Fibroblast of lung (primary cell): ENCODE measurements around the gene PGAM1. TPM values are rescaled to one million over a fixed set of nuclear protein-coding genes. Genes with fewer than 3 reads are reported as not detected.

Experiments
- DNase-seq, 2 donors: peaks; one replicate each; pipeline versions ENCODE4 v3.0.0 to v3.0.0-alpha.2; 2010; ENCODE audit warnings: low read depth in 2 of 2
- H2AFZ ChIP-seq: 2 replicates; pipeline ENCODE4 v1.5.1; 2012; ENCODE audit warnings: low read length, control low read depth, inconsistent platforms
- H3K27ac ChIP-seq: 2 replicates; pipeline ENCODE4 v1.5.1; 2011; ENCODE audit warnings: low read length, control low read depth; ENCODE audit not compliant: insufficient read depth
- H3K27me3 ChIP-seq: 2 replicates; pipeline ENCODE4 v1.5.1; 2011; ENCODE audit warnings: mild to moderate bottlenecking, low read length; ENCODE audit not compliant: control insufficient read depth, insufficient read depth
- H3K36me3 ChIP-seq: 2 replicates; pipeline ENCODE4 v1.5.1; 2011; ENCODE audit warnings: low read length; ENCODE audit not compliant: control insufficient read depth, insufficient read depth
- H3K4me1 ChIP-seq: 2 replicates; pipeline ENCODE4 v1.5.1; 2011; ENCODE audit warnings: low read length; ENCODE audit not compliant: control insufficient read depth, insufficient read depth; ENCODE audit errors: extremely low read depth
- H3K4me2 ChIP-seq: 2 replicates; pipeline ENCODE4 v1.5.1; 2011; ENCODE audit warnings: low read length, control low read depth; ENCODE audit not compliant: insufficient read depth; ENCODE audit errors: extremely low read depth
- H3K4me3 ChIP-seq, 4 experiments: fragments of 200-600 bp in 1 of 4; sonication (generic) in 1 of 4; replicated peaks in 1 of 4; 2 replicates each; pipeline ENCODE4 v1.5.1; 2011 to 2016; ENCODE audit warnings: low read length in 4 of 4, low read depth in 3 of 4, mild to moderate bottlenecking in 3 of 4, control low read depth in 2 of 4, inconsistent platforms in 1 of 4, mixed read lengths in 1 of 4; ENCODE audit not compliant: insufficient read depth in 1 of 4; ENCODE audit errors: control extremely low read depth in 1 of 4
- H3K79me2 ChIP-seq: 2 replicates; pipeline ENCODE4 v1.5.1; 2012; ENCODE audit warnings: mild to moderate bottlenecking, low read length, inconsistent platforms; ENCODE audit not compliant: control insufficient read depth, insufficient read depth
- H3K9ac ChIP-seq: 2 replicates; pipeline ENCODE4 v1.5.1; 2011; ENCODE audit warnings: mild to moderate bottlenecking, low read length, control low read depth; ENCODE audit not compliant: insufficient read depth
- H3K9me3 ChIP-seq: 2 replicates; pipeline ENCODE4 v1.5.1; 2012; ENCODE audit warnings: low read depth, low read length; ENCODE audit not compliant: control insufficient read depth, insufficient read depth
- H4K20me1 ChIP-seq: 2 replicates; pipeline ENCODE4 v1.5.1; 2011; ENCODE audit warnings: low read length; ENCODE audit not compliant: control insufficient read depth, insufficient read depth; ENCODE audit errors: extremely low read depth
- CTCF ChIP-seq, 2 donors: IDR thresholded peaks in 1 of 2; conservative IDR thresholded peaks in 1 of 2; 1 replicate in 1 of 2; 2 replicates in 1 of 2; pipeline ENCODE4 v1.5.1; 2011 to 2012; ENCODE audit warnings: low read length in 2 of 2, control low read depth in 1 of 2, inconsistent platforms in 1 of 2, low read depth in 1 of 2, mild to moderate bottlenecking in 1 of 2
- EZH2 ChIP-seq: IDR thresholded peaks from 2 replicates; pipeline ENCODE4 v1.5.1; 2012; ENCODE audit warnings: low read length, control low read depth, mild to moderate bottlenecking; ENCODE audit errors: missing control alignments
- polyA plus RNA-seq, 2 donors: library from polyadenylated mRNA; depleted of rRNA in 1 of 2; stranded (reverse) in 1 of 2; unstranded in 1 of 2; fragments of >200 nt; gene quantifications; 2 replicates each; pipeline ENCODE4 v1.2.1, GENCODE V29; 2011 to 2012; ENCODE audit warnings: missing spikeins in 1 of 2
- total RNA-seq: library from RNA; depleted of rRNA; stranded (reverse); fragments of >200 nt; gene quantifications from 2 replicates; pipeline ENCODE4 v1.2.1, GENCODE V29; 2014

PGAM1 gene
- total and polyA plus RNA-seq, 2 donors (not counting 1 experiment from before 2014, with no cell fraction given) = 209 to 498 TPM

- Histone ChIP-seq H3K27me3 (no peaks in the 10 kb centered on the region), H3K9ac (no peak overlapping the region), H2AFZ (peak overlapping the region; percentile 67), H3K4me2 (peak overlapping the region; percentile 30), H3K27ac (no peak overlapping the region), H3K4me1 (no peaks in the 10 kb centered on the region), H3K4me3 (no peak overlapping the region), H3K79me2 (no peaks in the 10 kb centered on the region), H3K36me3 (no peaks in the 10 kb centered on the region), H3K9me3 (no peaks in the 10 kb centered on the region), H4K20me1 (no peaks in the 10 kb centered on the region)
- TF ChIP-seq EZH2 (no peak), CTCF (conservative IDR thresholded peaks at IDR 0.05 in 1 of 2, IDR thresholded peaks at IDR 0.05 in 1 of 2; ENCODE audit: low read depth in 1 of 2, low read length in 2 of 2) (peak; percentile 81 to 86)
- peak; percentile 68 to 81 for DNase-seq
Observed at GRCh38 chr10:97407211-97407951, 18.6 kb upstream of the PGAM1 start.

GRCh38 chr10:97407952-97408248 lies 18.1 kb upstream of the PGAM1 start:
- no peak overlapping the region for H3K9ac ChIP-seq
- no peaks in the 10 kb centered on the region for H3K9me3 ChIP-seq
- no peak overlapping the region for H3K4me3 ChIP-seq
- TF ChIP-seq EZH2 (no peak), CTCF (conservative IDR thresholded peaks at IDR 0.05 in 1 of 2, IDR thresholded peaks at IDR 0.05 in 1 of 2; ENCODE audit: low read depth in 1 of 2, low read length in 2 of 2) (no peak)
- H4K20me1 ChIP-seq = no peaks in the 10 kb centered on the region
- H3K36me3 ChIP-seq = no peaks in the 10 kb centered on the region
- H3K4me1 ChIP-seq = no peaks in the 10 kb centered on the region
- no peak overlapping the region for H3K4me2 ChIP-seq
- no peak overlapping the region for H2AFZ ChIP-seq
- no peaks in the 10 kb centered on the region for H3K79me2 ChIP-seq
- H3K27ac ChIP-seq = no peak overlapping the region
- no peak for DNase-seq
- H3K27me3 ChIP-seq = no peaks in the 10 kb centered on the region

- no peaks in the 10 kb centered on the region for H4K20me1 ChIP-seq
- H3K27me3 ChIP-seq = no peaks in the 10 kb centered on the region
- DNase-seq = no peak
- no peak overlapping the region for H2AFZ ChIP-seq
- no peaks in the 10 kb centered on the region for H3K36me3 ChIP-seq
- no peak overlapping the region for H3K9ac ChIP-seq
- no peak overlapping the region for H3K4me3 ChIP-seq
- H3K9me3 ChIP-seq = no peaks in the 10 kb centered on the region
- H3K79me2 ChIP-seq = no peaks in the 10 kb centered on the region
- no peak overlapping the region for H3K4me2 ChIP-seq
- TF ChIP-seq CTCF (conservative IDR thresholded peaks at IDR 0.05 in 1 of 2, IDR thresholded peaks at IDR 0.05 in 1 of 2; ENCODE audit: low read depth in 1 of 2, low read length in 2 of 2) (no peak), EZH2 (no peak)
- no peak overlapping the region for H3K27ac ChIP-seq
- H3K4me1 ChIP-seq = no peaks in the 10 kb centered on the region
Observed at GRCh38 chr10:97408496-97408992, 17.4 kb upstream of the PGAM1 start.
